Hippocampal formation (tissue), 2 donors: ENCODE measurements around the gene HLCS.

Experiments used
- DNase-seq, 2 donors: peaks; one replicate each; lab custom pipeline; 2025; lab: John Stamatoyannopoulos, UW

HLCS gene

GRCh38 chr21:36719614-36720013 lies 246.9 kb downstream of the HLCS start:
- no peak for DNase-seq

- DNase-seq = peak; percentile 38 to 62
Observed at GRCh38 chr21:36718951-36719501, 247.4 kb downstream of the HLCS start.

GRCh38 chr21:36717976-36718375 lies 248.5 kb downstream of the HLCS start:
- no peak for DNase-seq

- no peak for DNase-seq
Observed at GRCh38 chr21:36716836-36717235, 249.6 kb downstream of the HLCS start.

GRCh38 chr21:36716387-36716786 lies 250.1 kb downstream of the HLCS start:
- DNase-seq = no peak

GRCh38 chr21:36713746-36714145 lies 252.7 kb downstream of the HLCS start:
- DNase-seq = no peak

- no peak for DNase-seq
Observed at GRCh38 chr21:36710729-36711048, 255.8 kb downstream of the HLCS start.

- DNase-seq = no peak
Observed at GRCh38 chr21:36709868-36710728, 256.4 kb downstream of the HLCS start.

- DNase-seq = no peak
Observed at GRCh38 chr21:36709030-36709867, 257.2 kb downstream of the HLCS start.

GRCh38 chr21:36708286-36709029 lies 258.0 kb downstream of the HLCS start:
- DNase-seq = no peak

- DNase-seq = no peak
Observed at GRCh38 chr21:36707763-36708285, 258.6 kb downstream of the HLCS start.

- DNase-seq = no peak
Observed at GRCh38 chr21:36706951-36707762, 259.3 kb downstream of the HLCS start.

GRCh38 chr21:36706482-36706852 lies 260.0 kb downstream of the HLCS start:
- no peak for DNase-seq

- no peak for DNase-seq
Observed at GRCh38 chr21:36705679-36706481, 260.6 kb downstream of the HLCS start.

GRCh38 chr21:36704958-36705678 lies 261.4 kb downstream of the HLCS start:
- DNase-seq = no peak

GRCh38 chr21:36704281-36704957 lies 262.1 kb downstream of the HLCS start:
- DNase-seq = no peak

GRCh38 chr21:36703626-36704280 lies 262.7 kb downstream of the HLCS start:
- DNase-seq = no peak

GRCh38 chr21:36703123-36703522 lies 263.3 kb downstream of the HLCS start:
- DNase-seq = no peak

- DNase-seq = no peak
Observed at GRCh38 chr21:36702622-36702968, 263.9 kb downstream of the HLCS start.
